Mesodermal cell (in vitro differentiated cells): Measurements from ENCODE around the gene TMPRSS4.

Experiments
- H3K27ac ChIP-seq: 2 replicates; pipeline ENCODE4 v1.7.0; 2013; ENCODE audit warnings: mild to moderate bottlenecking, low read depth, low read length, moderate library complexity; ENCODE audit not compliant: severe bottlenecking
- H3K36me3 ChIP-seq: 2 replicates; pipeline ENCODE4 v1.7.1; 2013; ENCODE audit warnings: mild to moderate bottlenecking, low read length, moderate library complexity; ENCODE audit not compliant: control insufficient read depth, insufficient read depth
- H3K4me1 ChIP-seq: one replicate; pipeline ENCODE4 v1.7.1; 2013; ENCODE audit warnings: mild to moderate bottlenecking, low read length; ENCODE audit not compliant: insufficient read depth, control insufficient read depth, poor library complexity, severe bottlenecking
- H3K4me3 ChIP-seq: 2 replicates; pipeline ENCODE4 v1.7.0; 2013; ENCODE audit warnings: low read length, control low read depth, mild to moderate bottlenecking; ENCODE audit not compliant: insufficient read depth, poor library complexity, severe bottlenecking; ENCODE audit errors: extremely low read depth
- H3K9me3 ChIP-seq: 2 replicates; pipeline ENCODE4 v1.7.1; 2013; ENCODE audit warnings: mild to moderate bottlenecking, low read length, moderate library complexity; ENCODE audit not compliant: control insufficient read depth
- WGBS, 2 experiments: methylation state at CpG; one replicate each; pipeline ENCODE4 v1.1.5; 2013; ENCODE audit warnings: missing lambda C conversion rate in 2 of 2; ENCODE audit not compliant: insufficient coverage in 2 of 2; 5-methylcytosine and 5-hydroxymethylcytosine counted together

The TMPRSS4 gene

GRCh38 chr11:118067006-118067405 lies 9.9 kb upstream of the TMPRSS4 start:
- no peak overlapping the region for H3K27ac ChIP-seq
- no peaks in the 10 kb centered on the region for H3K4me1 ChIP-seq
- WGBS, 2 experiments = 88 to 91% methylated on average over 6 to 7 of the region's 8 CpGs
- H3K9me3 ChIP-seq = no peaks in the 10 kb centered on the region
- no peaks in the 10 kb centered on the region for H3K36me3 ChIP-seq
- no peak overlapping the region for H3K4me3 ChIP-seq

GRCh38 chr11:118068206-118068944 lies 8.5 kb upstream of the TMPRSS4 start:
- no peak overlapping the region for H3K27ac ChIP-seq
- no peaks in the 10 kb centered on the region for H3K4me1 ChIP-seq
- 76 to 84% methylated on average over 22 to 24 of the region's 24 CpGs for WGBS, 2 experiments
- no peak overlapping the region for H3K4me3 ChIP-seq
- no peaks in the 10 kb centered on the region for H3K9me3 ChIP-seq
- H3K36me3 ChIP-seq = no peaks in the 10 kb centered on the region

- Histone ChIP-seq H3K9me3 (no peaks in the 10 kb centered on the region), H3K27ac (no peak overlapping the region), H3K4me1 (no peaks in the 10 kb centered on the region), H3K36me3 (no peaks in the 10 kb centered on the region), H3K4me3 (no peak overlapping the region)
- WGBS, 2 experiments = 80 to 89% methylated on average over 4 to 9 of the region's 10 CpGs
Measured at GRCh38 chr11:118068945-118069612, 7.8 kb upstream of the TMPRSS4 start.

GRCh38 chr11:118071416-118072030 lies 5.4 kb upstream of the TMPRSS4 start:
- no peak overlapping the region for H3K4me3 ChIP-seq
- no peak overlapping the region for H3K27ac ChIP-seq
- no peaks in the 10 kb centered on the region for H3K9me3 ChIP-seq
- H3K4me1 ChIP-seq = no peaks in the 10 kb centered on the region
- WGBS, 2 experiments = 82 to 94% methylated on average over 2 to 3 of the region's 3 CpGs
- no peaks in the 10 kb centered on the region for H3K36me3 ChIP-seq

GRCh38 chr11:118073554-118073953 lies 3.3 kb upstream of the TMPRSS4 start:
- Histone ChIP-seq H3K36me3 (no peaks in the 10 kb centered on the region), H3K27ac (no peak overlapping the region), H3K4me1 (no peaks in the 10 kb centered on the region), H3K4me3 (no peak overlapping the region), H3K9me3 (no peaks in the 10 kb centered on the region)
- 77 to 90% methylated on average over 5 to 6 of the region's 9 CpGs for WGBS, 2 experiments

- 79 to 86% methylated on average over 9 to 10 of the region's 11 CpGs for WGBS, 2 experiments
- Histone ChIP-seq H3K4me1 (no peaks in the 10 kb centered on the region), H3K4me3 (no peak overlapping the region), H3K27ac (no peak overlapping the region), H3K36me3 (no peaks in the 10 kb centered on the region), H3K9me3 (no peaks in the 10 kb centered on the region)
Measured at GRCh38 chr11:118074091-118074685, 2.7 kb upstream of the TMPRSS4 start.

- 50 to 61% methylated on average over 2 of the region's 2 CpGs for WGBS, 2 experiments
- Histone ChIP-seq H3K4me1 (no peaks in the 10 kb centered on the region), H3K9me3 (no peaks in the 10 kb centered on the region), H3K27ac (no peak overlapping the region), H3K36me3 (no peaks in the 10 kb centered on the region), H3K4me3 (no peak overlapping the region)
Measured at GRCh38 chr11:118074785-118075184, 2.1 kb upstream of the TMPRSS4 start.

GRCh38 chr11:118078911-118079411 lies 2.1 kb downstream of the TMPRSS4 start:
- no peaks in the 10 kb centered on the region for H3K4me1 ChIP-seq
- 89 to 90% methylated on average over 4 of the region's 5 CpGs for WGBS, 2 experiments
- H3K27ac ChIP-seq = no peak overlapping the region
- no peak overlapping the region for H3K4me3 ChIP-seq
- H3K9me3 ChIP-seq = no peaks in the 10 kb centered on the region
- H3K36me3 ChIP-seq = no peaks in the 10 kb centered on the region

- 92% methylated on average over 10 of the region's 10 CpGs for WGBS, 2 experiments
- Histone ChIP-seq H3K27ac (no peak overlapping the region), H3K4me3 (no peak overlapping the region)
Measured at GRCh38 chr11:118079491-118079890, 2.6 kb downstream of the TMPRSS4 start.

GRCh38 chr11:118080296-118080695 lies 3.4 kb downstream of the TMPRSS4 start:
- Histone ChIP-seq H3K4me3 (no peak overlapping the region), H3K4me1 (no peaks in the 10 kb centered on the region), H3K27ac (no peak overlapping the region), H3K9me3 (no peaks in the 10 kb centered on the region), H3K36me3 (no peaks in the 10 kb centered on the region)
- 70 to 95% methylated on average over 3 to 4 of the region's 5 CpGs for WGBS, 2 experiments

More at GRCh38 chr11:118079491-118079890, 2.6 kb downstream of the TMPRSS4 start:
- no peaks in the 10 kb centered on the region for H3K9me3 ChIP-seq
- no peaks in the 10 kb centered on the region for H3K4me1 ChIP-seq
- no peaks in the 10 kb centered on the region for H3K36me3 ChIP-seq
